ENCODE results near the gene CD86.

CD86 gene

DNA sequence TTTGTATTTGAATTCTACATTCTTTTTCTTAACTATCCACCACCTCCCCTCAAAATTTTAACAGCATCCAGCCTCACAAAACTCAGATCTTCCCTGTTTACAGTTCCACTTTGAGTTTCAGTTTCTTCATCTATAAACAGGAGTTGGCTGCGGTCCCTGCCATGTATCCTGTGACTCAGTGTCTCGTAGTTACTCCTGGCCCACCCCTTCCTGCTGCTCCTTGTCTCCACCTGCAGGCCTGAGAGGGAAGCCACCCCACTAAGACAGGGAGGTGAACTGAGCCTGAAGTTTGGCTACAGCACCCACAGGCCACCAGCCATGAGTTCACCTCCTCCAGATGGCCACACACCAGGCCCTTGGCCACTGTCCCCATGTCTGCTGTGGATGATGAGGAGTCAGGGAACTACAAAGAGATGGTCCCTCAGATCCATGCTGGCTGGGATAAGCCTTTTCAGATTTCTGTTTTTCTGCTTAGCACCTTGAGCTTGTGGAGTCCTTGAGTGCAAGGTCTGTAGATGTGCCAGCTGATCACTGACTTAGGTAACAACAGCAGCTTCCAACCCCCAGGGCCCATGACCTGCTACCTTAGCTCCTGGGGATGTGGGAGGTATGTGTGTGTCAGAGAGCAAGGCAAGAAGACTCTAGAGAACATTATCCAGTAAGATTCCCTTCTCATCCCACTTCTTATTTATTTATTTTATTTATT lies 37.5 kb downstream of the CD86 start:
- DNase-seq (ENCODE audit: low read depth), result no peak

DNA sequence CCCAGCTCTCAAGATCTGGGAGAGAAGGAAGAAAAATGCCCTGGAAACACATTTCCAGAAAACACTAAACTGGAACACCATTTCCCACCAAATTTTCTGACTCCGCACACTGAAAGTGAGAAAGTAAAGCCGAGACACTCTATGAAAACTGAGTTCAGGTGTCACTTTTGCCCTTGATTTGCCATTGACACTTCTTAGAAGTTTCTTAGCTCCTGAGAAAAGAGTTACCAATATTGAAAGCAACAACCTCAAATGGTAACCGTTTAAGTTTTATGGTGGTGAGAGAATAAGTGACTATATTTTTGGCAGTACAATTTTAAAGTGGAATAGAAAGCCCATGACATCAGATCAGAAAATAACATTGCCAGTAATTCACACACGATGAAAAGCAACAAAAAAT lies 39.0 kb downstream of the CD86 start:
- no peak for DNase-seq (ENCODE audit: low read depth)

DNA sequence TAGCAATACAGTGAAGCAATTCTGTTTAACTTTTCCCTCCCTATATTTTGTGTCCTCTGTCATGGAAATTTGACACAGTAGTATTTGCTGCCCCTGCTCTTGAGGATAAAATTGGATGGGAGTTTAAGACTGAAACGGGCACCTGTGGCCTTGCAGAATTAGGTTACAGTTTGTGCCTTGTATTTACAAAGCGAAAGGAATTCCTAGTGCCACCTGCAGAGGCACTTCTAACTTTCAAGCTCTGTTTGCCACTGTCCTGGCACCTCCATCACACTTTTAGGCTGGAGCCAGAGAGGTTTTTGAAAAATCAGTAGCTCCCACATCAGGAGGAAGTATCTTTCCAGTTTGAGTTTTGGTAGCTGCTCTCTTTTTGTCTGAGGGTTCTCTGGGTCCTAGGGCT lies 39.5 kb downstream of the CD86 start:
- DNase-seq (ENCODE audit: low read depth), result no peak

DNA sequence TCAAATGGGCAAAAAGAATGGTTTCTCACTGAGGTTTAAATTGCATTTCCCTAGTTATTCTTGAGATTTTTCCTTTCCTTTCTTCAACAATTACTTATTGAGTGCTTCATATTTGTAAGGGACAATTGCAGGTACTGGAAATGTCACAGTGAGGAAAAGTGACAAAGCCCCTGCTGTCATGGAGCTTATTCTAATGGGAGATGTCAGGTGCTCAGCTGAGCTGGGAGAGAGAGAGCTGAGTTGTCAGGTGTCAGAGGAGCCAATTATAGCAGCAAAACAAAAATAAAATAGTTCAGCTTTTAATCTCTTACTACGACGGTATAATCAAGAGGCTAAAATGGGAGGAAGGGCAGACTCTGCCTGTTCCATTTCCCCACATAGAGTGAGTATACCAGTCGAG lies 42.0 kb downstream of the CD86 start:
- DNase-seq (ENCODE audit: low read depth), result no peak

DNA sequence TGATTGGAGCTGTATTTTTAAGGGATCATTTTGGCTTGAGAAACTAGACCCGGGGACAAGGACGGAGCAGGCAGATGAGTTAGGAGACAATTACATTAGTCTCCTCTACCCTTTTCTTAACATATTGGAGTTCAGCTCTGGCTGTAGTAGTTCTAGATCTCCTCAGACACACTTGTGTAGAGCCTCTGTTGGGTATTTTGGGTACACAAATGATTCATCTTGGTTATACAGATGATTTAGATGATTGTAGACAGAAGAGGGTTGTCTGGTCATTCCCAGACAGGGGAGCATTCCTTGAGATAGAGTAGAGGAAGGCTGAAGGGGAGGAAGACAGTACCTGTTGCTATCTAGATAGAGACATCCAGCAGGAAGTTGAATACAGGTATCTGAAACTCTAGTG lies 43.4 kb downstream of the CD86 start:
- DNase-seq (ENCODE audit: low read depth), result no peak

DNA sequence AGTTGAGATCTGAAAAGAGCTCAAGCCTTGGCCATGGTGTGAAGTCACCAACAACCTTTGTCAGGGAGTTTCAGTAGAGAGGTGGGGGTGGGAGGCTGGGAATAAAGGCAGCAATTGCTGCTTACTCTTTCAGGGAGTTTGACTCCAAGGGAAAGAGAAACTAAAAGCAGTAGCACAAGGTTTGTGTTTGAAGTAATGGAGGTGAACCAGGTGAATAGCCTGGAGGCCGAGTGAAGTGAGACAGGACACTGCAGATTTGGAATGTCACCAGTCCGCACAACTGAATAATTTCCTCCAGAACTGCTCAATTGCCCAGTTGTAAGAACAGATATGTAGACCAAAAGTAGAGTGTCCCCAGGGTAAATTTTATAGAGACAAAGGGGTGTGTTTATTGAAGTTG lies 44.1 kb downstream of the CD86 start:
- DNase-seq (ENCODE audit: low read depth), result no peak

DNA sequence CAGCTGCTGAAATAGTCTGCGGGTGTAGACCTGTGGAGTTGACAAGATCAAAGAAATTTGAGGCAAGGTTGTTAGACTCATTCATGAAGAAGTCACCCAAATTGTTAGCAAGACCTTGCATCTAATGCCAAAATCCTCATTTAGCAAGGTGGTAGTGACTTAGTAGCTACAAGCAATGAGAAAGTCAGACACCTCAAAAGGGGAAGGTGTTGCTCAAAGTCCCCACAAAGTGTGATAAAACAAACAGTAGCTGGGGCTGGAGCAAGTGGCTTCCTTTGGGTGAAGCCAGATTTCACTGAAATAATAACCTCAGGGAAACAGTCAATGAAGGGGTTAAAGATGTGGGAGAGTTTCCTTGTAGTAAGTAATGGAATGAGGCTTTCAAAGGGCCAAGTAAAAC lies 44.9 kb downstream of the CD86 start:
- no peak for DNase-seq (ENCODE audit: low read depth)

DNA sequence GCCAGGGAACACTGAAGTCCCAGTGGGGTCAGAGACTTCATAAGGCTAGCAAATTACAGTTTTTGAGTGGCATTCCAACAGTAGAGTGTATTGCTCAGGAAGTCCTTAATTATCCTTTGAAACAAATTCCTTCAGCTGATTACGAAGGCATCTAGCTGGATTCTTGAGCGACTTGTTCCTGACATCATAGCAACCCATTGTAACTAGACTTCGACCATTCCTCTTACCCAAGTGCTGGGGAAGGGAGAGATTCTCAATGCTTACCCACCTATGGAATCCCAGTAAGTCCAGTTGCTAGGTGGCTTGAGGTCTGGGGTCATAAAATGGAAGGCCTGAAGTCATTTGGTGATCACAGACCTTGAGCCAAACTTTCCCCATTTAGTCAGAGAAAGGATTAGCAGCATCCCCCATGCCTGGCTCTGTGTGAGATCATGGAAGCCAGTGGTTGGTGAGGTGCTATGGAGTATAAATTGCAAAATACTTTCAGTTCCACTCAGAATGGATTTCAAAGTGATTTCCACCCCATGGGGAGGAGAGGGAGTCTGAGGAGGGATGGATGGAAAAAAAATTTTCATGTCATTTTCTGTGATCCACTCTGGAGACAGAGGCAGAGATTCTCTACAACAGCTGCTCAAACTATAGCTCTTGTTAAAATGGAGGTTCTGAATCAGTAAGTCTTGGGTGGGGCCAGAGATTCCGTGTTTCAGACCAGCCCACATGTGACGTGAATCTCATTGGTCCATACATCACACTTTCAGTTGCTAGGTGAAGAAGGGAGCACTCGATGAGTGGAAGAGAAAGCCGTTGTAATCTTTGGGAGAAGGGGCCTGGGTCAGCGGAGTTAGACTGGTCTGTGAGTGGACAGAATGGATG lies 45.7 kb downstream of the CD86 start:
- DNase-seq (ENCODE audit: low read depth), result no peak

DNA sequence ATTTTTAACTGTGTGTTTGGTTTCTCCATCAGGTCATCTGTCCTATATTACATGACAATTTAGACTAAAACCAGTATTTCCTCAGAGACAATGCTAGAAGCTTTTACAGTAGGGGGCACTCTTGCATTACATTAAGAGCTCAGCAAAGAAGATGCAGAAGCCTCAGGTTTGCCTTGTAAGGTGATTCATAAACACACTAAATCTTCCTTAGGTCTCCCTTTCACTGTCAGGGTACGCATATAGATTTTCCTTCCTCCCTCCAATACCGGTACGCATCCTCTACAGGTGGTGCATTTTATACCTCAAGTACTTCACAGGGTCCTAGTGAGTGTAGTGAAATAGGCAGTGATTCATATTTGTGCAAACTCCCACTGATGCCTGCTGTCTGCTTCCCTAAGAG lies 46.5 kb downstream of the CD86 start:
- peak; percentile 20 for DNase-seq (ENCODE audit: low read depth)

DNA sequence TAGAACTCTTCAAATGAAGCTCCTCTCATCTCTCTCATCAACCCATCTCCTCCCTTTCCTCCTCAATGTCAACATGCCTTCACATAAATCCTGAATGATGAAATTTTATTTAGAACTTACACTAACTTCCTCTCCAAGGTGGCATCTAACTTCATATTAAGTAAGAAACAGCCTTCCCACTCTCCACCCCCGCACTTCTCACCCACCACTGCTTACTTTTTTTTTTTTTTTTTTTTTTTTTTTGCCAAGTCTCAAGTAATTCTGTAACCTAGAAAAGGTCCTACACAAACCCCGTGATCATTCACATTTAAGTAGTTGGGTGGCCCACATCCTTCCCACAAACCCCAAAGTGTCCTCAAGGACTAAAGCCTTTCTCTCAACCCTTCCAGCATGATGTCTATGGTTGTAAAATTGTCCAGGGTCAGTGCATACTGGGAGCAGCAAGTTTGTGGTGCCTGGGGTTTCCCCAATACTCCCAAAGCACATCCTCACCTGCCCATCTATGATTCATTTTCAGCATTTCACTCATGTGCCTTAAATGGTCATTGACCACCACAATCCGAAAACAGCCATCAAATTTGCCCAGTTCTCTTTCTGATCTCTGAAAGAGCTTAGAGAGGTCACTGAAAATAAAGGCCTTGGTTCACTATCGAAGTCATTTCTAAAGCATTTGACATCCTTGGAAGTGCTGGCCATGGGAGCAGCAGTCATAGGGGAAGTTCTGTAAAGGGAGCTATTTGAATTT lies 47.2 kb downstream of the CD86 start:
- DNase-seq (ENCODE audit: low read depth), result no peak

DNA sequence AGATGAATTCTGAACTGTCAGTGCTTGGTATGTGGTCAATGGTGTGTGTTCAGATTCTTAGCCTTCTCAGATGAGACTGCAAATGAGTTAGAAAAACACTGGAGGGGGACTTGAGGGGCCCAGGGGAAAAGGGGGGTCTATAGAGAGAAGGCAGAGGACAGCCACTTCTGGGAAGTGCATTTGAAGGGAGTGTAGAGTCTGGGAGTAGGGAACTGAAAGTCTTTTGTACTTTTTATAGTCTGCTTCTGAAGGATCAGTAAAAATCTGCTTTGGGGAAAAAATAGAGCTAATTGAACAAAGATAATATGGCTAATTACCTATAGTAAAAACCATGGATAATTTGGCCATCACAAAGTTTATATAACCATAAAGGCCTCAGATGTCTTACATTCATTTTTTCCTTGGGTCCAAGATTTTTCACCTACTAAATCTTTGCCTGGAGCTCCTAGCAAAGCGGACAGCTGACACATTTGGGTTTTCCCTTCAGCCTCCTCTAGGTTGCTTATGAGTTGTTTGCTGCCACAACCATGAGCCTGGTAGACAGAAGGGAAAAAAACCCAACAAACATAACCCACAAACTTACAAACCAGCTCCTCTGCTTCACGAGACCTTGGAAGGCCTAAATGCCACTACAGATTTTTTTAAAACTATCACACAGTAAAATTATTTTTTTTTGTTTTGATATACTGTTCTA lies 48.8 kb downstream of the CD86 start:
- DNase-seq (ENCODE audit: low read depth), result no peak

DNA sequence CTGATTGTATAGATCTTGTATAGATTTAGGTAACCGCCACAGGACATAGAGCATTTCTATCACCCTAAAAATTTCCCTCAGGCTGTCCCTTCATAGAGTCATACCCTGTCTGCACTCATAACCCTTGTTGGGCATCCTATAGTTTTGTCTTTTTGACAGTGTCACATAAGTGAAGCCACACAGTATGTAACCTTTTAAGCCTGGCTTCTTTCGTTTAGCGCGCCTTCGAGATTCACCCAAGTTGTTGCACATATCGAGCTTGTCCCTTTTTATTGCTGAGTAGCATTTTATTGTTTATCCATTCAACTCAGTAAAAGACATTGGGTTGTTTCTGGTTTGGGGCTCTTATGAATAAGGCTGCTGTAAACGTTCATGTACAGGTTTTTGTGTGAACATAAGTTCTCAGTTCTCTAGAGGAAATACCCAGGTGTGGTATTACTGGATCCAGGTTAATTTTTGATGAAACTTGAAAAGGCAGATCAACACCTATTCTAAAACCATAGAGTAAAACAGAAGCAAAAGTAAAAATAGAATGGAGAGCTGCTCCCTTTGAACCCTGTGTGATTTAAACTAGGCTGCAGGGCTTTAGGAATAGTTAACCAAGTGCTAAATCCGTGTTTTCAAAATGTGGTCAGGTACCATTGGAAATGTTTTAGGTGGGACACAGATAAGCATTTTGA lies 49.5 kb downstream of the CD86 start:
- no peak for DNase-seq (ENCODE audit: low read depth)

DNA sequence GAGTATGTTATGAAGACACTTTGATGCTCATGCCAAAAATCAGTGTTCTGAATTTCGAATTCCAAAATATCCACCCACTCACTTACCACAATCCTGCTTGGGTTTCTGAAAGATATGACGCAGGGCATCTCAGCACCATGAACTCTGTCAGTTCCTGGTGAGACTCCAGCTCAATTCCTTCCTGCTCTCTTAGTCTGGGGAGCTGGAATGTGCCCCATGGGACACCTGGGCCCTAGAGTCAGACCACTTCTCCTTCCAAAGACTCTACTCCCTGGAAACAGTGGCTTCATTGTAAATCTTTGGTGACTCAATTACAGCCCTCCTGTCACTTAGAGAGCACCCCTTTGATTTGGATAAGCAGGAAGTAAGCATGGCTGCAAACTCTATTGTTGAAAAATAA lies 50.5 kb downstream of the CD86 start:
- DNase-seq (ENCODE audit: low read depth), result no peak

DNA sequence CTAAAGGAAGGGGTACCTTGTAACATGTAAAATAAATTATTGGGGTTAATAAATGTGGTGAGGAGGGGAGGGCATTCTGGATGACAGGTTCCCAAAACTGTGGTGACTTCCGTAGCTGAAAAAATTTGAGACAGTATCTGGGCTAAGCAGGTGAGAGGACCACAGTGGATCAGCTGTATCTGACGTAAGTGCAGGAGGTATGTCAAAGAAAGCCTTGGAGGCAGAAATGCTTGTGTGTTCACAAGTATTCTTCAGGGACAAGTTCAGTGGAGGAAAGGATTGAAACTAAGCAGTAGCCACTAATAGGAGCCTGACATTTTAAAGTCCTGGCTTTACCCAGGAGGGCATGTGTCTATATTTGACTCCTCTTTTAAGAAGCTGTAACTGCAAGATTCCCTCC lies 52.0 kb downstream of the CD86 start:
- DNase-seq (ENCODE audit: low read depth), result no peak

DNA sequence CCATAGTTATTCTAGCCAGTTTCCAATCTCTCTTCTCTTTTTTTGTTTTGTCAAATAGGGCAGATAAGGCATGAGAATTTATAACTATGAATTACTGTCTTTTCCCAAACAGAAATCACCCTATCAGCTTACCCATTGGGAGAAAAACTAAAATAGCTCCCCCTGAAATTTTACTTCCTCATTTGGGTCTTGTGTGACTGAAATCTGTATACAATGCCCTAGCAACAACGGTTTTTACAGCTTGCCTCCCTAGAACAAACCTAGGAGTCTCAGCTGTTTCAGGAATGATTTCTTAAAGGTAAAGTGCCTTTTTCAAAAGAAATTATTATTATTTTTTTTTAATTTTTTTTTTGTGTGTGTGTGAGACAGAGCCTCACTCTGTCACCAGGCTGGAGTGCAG lies 56.8 kb downstream of the CD86 start:
- no peak for DNase-seq (ENCODE audit: low read depth)

DNA sequence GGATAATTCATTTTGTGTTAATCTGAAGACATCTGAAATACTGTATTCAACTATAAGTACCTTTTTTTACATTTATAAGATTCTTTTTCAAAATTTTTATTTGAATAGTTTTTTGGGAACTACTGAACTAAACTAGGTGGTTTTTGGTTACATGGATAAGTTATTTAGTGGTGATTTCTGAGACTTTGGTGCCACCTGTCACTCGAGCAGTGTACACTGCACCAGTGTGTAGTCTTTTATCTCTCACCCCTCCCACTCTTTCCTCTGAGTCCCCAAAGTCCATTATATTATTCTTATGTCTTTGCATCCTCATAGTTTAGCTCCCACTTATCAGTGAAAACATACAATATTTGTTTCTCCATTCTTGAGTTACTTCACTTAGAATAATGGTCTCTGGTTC lies 57.6 kb downstream of the CD86 start:
- no peak for DNase-seq (ENCODE audit: low read depth)

DNA sequence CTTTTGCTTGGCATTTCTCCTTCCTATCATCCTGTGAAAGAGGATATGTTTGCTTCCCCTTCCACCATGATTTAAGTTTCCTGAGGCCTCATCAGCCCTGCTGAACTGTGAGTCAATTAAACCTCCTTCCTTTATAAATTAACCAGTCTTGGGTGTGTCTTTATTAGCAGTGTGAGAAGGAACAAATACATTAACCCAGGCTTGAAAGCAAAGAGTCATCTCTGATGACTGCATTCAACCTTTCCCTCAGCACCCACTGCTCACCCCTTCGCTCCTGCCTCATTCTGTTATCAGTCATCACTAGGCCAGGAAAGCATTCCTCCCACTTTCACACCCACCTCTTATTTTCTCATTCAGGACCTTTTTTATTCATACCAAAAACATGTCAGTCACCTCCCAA lies 68.7 kb downstream of the CD86 start:
- no peak for DNase-seq (ENCODE audit: low read depth)

DNA sequence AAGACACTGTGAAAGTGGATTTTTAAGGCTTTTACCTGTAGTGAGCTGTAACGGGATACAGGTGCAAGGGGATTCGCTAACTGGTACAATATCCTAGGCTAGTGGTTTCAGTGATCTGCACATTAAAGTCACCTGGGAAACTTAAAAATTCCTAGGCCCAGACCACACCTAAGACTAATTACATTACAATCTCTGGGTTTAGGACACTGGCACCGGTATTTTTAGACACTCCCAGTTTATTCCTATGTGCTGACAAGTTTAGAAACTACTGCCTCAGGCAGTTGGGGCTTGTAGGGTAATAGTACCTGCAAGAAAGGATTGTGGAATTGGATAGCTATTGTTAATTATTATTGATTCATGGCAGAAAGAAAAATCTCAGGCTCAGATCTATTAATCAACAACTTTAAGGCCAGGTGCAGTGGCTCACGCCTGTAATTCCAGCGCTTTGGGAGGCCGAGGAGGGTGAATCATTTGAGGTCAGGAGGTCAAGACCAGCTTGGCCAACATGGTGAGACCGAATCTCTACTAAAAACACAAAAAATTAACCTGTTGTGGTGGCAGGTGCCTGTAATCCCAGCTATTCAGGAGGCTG lies 77.9 kb downstream of the CD86 start:
- no peak for DNase-seq (ENCODE audit: low read depth)

DNA sequence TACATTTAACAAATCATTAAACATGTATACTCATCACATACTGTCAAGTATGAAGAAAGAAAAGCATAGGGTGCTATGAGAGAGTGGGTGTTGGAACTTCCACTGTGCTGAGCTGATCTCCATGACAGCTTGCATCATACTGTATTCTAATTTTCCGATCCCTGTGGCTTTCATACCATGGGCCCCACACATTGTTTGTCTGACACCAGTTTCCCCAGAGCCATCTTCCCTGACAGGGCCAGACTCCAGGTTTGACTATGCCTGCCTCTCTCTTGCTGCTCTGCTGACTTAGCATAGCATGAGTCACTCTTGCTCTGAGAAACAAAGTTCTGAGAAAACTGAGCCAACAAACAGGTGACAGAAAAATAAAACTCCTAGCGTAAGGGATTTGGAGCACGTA lies 91.3 kb downstream of the CD86 start:
- DNase-seq (ENCODE audit: low read depth), result no peak

DNA sequence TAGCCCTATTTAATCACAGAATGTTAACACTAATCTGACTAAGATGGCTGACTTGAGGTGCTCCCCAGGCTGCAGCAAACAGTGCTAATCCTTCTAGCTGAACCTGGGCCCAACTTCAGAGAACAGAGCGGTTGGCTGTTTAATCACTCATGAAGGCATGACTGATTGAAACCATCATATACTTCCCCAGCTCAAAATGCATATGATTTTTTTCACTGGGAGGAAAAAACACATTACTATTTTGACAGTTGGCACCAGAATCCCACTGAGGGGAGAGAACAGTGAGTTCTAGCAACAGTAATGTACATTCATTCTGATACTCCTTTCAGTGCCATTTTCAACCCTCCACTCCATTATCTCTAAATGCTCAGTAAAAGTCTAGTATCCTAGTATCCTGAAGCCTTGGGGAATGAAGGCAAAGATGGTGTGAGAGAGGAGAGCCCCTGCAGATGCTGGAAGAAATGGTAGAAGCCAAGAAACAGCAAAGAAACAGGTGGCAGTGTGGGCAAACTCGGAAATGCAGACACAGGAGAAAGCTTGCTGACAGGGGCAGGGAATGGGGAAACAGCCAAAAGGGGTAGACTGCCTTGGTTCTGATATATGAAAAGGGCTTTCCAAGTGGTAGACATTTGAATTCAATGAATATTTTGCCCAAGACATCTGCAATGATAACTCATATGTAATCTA lies 93.9 kb downstream of the CD86 start:
- DNase-seq (ENCODE audit: low read depth), result no peak

DNA sequence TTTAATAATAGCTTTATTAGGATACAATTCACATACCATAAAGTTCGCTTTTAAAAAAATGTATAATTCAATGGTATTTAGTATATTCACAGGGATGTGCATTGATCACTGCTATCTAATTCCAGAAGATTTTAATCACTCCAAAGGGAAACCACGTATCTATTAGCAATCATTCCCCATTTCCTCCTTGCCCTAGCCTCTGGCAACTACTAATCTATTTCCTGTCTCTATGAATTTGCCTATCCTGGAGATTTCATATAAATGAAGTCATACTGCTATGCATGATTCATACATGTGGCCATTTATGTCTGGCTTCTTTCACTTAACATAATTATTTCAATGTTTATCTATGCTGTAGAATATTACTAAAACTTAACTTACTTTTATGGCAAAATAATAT lies 96.3 kb downstream of the CD86 start:
- DNase-seq (ENCODE audit: low read depth), result no peak
